HG03139 (cell line): ENCODE measurements around the gene RALGAPA1.
"Not testable (repeated sequence)": the region's sequence is repeated elsewhere in the genome, so short reads cannot be mapped to it uniquely, and the experiment has no call there.

Source experiments
- ATAC-seq: cut with Tn5 transposase; IDR thresholded peaks from one replicate; pipeline ENCODE4 v1.9.1; 2021; ENCODE audit not compliant: unreplicated experiment

RALGAPA1 gene

GRCh38 chr14:35632271-35632670 is 176.8 kb downstream of the RALGAPA1 start:
- no peak for ATAC-seq

GRCh38 chr14:35631071-35631805 is 177.9 kb downstream of the RALGAPA1 start:
- ATAC-seq, result no peak

GRCh38 chr14:35628989-35629388 is 180.1 kb downstream of the RALGAPA1 start:
- no peak for ATAC-seq

- not testable (repeated sequence) for ATAC-seq
Measured at GRCh38 chr14:35626947-35627346, 182.1 kb downstream of the RALGAPA1 start.

GRCh38 chr14:35621996-35622395 is 187.1 kb downstream of the RALGAPA1 start:
- not testable (repeated sequence) for ATAC-seq

GRCh38 chr14:35619998-35620397 is 189.1 kb downstream of the RALGAPA1 start:
- not testable (repeated sequence) for ATAC-seq

- ATAC-seq, result not testable (repeated sequence)
Measured at GRCh38 chr14:35619461-35619860, 189.6 kb downstream of the RALGAPA1 start.

GRCh38 chr14:35617500-35617899 is 191.6 kb downstream of the RALGAPA1 start:
- ATAC-seq, result no peak

GRCh38 chr14:35607380-35607779 is 201.7 kb downstream of the RALGAPA1 start:
- ATAC-seq, result no peak

- ATAC-seq, result no peak
Measured at GRCh38 chr14:35600253-35600652, 208.8 kb downstream of the RALGAPA1 start.

- no peak for ATAC-seq
Measured at GRCh38 chr14:35594616-35595015, 214.5 kb downstream of the RALGAPA1 start.

GRCh38 chr14:35587373-35587772 is 221.7 kb downstream of the RALGAPA1 start:
- not testable (repeated sequence) for ATAC-seq

GRCh38 chr14:35578639-35579038 is 230.5 kb downstream of the RALGAPA1 start:
- no peak for ATAC-seq

- no peak for ATAC-seq
Measured at GRCh38 chr14:35578135-35578534, 231.0 kb downstream of the RALGAPA1 start.

GRCh38 chr14:35576856-35577255 is 232.2 kb downstream of the RALGAPA1 start:
- no peak for ATAC-seq

- ATAC-seq, result no peak
Measured at GRCh38 chr14:35576260-35576659, 232.8 kb downstream of the RALGAPA1 start.

GRCh38 chr14:35573911-35574310 is 235.2 kb downstream of the RALGAPA1 start:
- no peak for ATAC-seq

GRCh38 chr14:35571598-35571997 is 237.5 kb downstream of the RALGAPA1 start:
- ATAC-seq, result no peak

- ATAC-seq, result no peak
Measured at GRCh38 chr14:35565871-35566464, 243.1 kb downstream of the RALGAPA1 start.

GRCh38 chr14:35558680-35559079 is 250.4 kb downstream of the RALGAPA1 start:
- no peak for ATAC-seq

- no peak for ATAC-seq
Measured at GRCh38 chr14:35557221-35557747, 251.8 kb downstream of the RALGAPA1 start.

- no peak for ATAC-seq
Measured at GRCh38 chr14:35556548-35556947, 252.5 kb downstream of the RALGAPA1 start.
